ENCODE data around the gene TMEM201.

DNA sequence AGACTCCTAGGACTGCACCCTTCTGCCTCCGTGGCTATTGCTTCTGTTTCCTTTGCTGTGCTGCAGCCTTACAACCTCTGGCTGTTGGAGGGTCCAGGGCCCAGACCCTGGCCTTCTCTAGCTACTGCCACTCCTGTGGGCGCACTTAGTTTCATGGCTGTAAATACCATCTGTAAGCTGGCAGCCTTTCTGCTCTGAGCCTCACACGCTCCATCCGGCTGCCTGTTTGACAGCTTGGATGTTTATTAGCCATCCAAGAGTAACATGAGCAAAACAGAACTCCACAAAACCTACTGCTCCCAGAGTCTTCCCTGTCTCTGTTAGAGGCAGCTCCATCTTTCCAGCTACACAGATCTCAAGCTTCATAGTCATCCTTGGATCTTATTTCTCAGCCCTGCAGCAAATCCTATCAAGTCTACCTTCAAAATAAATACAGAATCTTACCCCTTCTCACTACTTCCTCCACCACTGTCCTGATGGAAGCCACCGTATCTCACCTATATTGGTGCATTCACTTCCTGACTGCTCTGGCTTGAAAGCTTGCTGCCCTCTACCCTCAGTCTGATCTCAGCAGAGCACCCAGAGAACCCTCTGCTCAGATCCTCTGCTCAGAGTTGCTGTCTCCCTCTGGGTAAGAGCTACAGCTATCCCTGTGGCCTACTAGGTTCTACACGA is 30.3 kb upstream of the TMEM201 start:
- TF ChIP-seq, protein P1, sequence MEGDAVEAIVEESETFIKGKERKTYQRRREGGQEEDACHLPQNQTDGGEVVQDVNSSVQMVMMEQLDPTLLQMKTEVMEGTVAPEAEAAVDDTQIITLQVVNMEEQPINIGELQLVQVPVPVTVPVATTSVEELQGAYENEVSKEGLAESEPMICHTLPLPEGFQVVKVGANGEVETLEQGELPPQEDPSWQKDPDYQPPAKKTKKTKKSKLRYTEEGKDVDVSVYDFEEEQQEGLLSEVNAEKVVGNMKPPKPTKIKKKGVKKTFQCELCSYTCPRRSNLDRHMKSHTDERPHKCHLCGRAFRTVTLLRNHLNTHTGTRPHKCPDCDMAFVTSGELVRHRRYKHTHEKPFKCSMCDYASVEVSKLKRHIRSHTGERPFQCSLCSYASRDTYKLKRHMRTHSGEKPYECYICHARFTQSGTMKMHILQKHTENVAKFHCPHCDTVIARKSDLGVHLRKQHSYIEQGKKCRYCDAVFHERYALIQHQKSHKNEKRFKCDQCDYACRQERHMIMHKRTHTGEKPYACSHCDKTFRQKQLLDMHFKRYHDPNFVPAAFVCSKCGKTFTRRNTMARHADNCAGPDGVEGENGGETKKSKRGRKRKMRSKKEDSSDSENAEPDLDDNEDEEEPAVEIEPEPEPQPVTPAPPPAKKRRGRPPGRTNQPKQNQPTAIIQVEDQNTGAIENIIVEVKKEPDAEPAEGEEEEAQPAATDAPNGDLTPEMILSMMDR (IDR thresholded peaks at IDR 0.05; ENCODE audit: insufficient read depth, low read length, poor library complexity, severe bottlenecking), result no peak
- no peak for TF ChIP-seq EZH2phosphoT487 (conservative IDR thresholded peaks at IDR 0.05; ENCODE audit: low read length)
